HepG2 (cell line): ENCODE measurements around the gene OOSP1. TPM values are rescaled to one million over a fixed set of nuclear protein-coding genes. Genes with fewer than 3 reads are reported as not detected.

Source experiments
- ATAC-seq: fragments of 200-7000 bp; cut with Tn5 transposase; 3 replicates; pipeline ENCODE4 v1.9.1; 2020; ENCODE audit warnings: mild to moderate bottlenecking, moderate library complexity
- BruUV-seq: library from RNA; stranded (reverse); fragments of 400-500 nt; replicated peaks from 2 replicates; lab custom pipeline; 2021; lab: Mats Ljungman, UMichigan
- CTCF ChIA-PET: fragments of 300-600 bp; formaldehyde crosslinking; extraction: SDS; loops from one replicate; lab custom pipeline; 2021; ENCODE audit warnings: low total read pairs, inconsistent platforms, low intra/inter-chr PET ratio; lab: Yijun Ruan, JAX
- POLR2A ChIA-PET: fragments of 350-600 bp; sonication (Branson Sonifier 250); formaldehyde crosslinking; loops from one replicate; lab custom pipeline; 2020; ENCODE audit warnings: antibody characterized with exemption, inconsistent platforms; lab: Yijun Ruan, JAX
- DNase-seq: peaks from one replicate; pipeline ENCODE4 v3.0.0-alpha.2; 2015; ENCODE audit warnings: low spot score
- FAIRE-seq: peaks from 3 replicates; lab custom pipeline; 2011; peaks lifted over from hg19 to GRCh38; lab: Jason Lieb, UNC
- H2AFZ ChIP-seq: one replicate; pipeline ENCODE4 v1.6.1; 2011; ENCODE audit warnings: low read length, inconsistent platforms
- H3K27ac ChIP-seq: fragments of 300-600 bp; 3 replicates; pipeline ENCODE4 v1.8.0; 2011; ENCODE audit warnings: mixed run types, mild to moderate bottlenecking, mixed read lengths, low read length, inconsistent platforms; ENCODE audit not compliant: insufficient read depth; ENCODE audit errors: extremely low read length
- H3K27me3 ChIP-seq, 2 experiments: fragments of 200-600 bp in 1 of 2; 2 replicates in 1 of 2; 3 replicates in 1 of 2; pipeline versions ENCODE4 v1.6.0 to v1.8.0; 2011; ENCODE audit warnings: low read length in 2 of 2, mild to moderate bottlenecking in 2 of 2, moderate library complexity in 2 of 2, inconsistent platforms in 1 of 2; ENCODE audit not compliant: insufficient read depth in 2 of 2, control insufficient read depth in 1 of 2
- H3K36me3 ChIP-seq, 2 experiments: fragments of 200-600 bp in 1 of 2; replicated peaks in 1 of 2; 2 replicates in 1 of 2; 3 replicates in 1 of 2; pipeline versions ENCODE4 v1.5.1 to v1.8.0; 2011; ENCODE audit warnings: low read length in 2 of 2, inconsistent platforms in 1 of 2; ENCODE audit not compliant: insufficient read depth in 2 of 2, control insufficient read depth in 1 of 2
- H3K4me1 ChIP-seq: 2 replicates; pipeline ENCODE4 v1.5.1; 2012; ENCODE audit warnings: low read length, inconsistent platforms; ENCODE audit not compliant: insufficient read depth
- H3K4me2 ChIP-seq: 2 replicates; pipeline ENCODE4 v1.6.0; 2011; ENCODE audit warnings: low read depth, low read length, inconsistent platforms
- H3K4me3 ChIP-seq, 3 experiments: fragments of 200-600 bp in 1 of 3; sonication (generic), shearing (Covaris generic) in 1 of 3; replicated peaks in 1 of 3; 2 replicates each; pipeline ENCODE4 v1.5.1; 2011 to 2016; ENCODE audit warnings: low read length in 3 of 3, inconsistent platforms in 2 of 3, low read depth in 2 of 3, mild to moderate bottlenecking in 2 of 3, control low read depth in 1 of 3, mixed read lengths in 1 of 3; ENCODE audit not compliant: insufficient read depth in 1 of 3
- H3K79me2 ChIP-seq: one replicate; pipeline ENCODE4 v1.6.1; 2011; ENCODE audit warnings: low read length, inconsistent platforms; ENCODE audit not compliant: insufficient read depth
- H3K9ac ChIP-seq: 2 replicates; pipeline ENCODE4 v1.6.0; 2011; ENCODE audit warnings: mild to moderate bottlenecking, low read depth, low read length, inconsistent platforms; ENCODE audit not compliant: insufficient read depth
- H3K9me3 ChIP-seq: 2 replicates; pipeline ENCODE4 v1.5.1; 2012; ENCODE audit warnings: mild to moderate bottlenecking, low read length
- H4K20me1 ChIP-seq: 2 replicates; pipeline ENCODE4 v1.6.0; 2011; ENCODE audit warnings: inconsistent platforms, mild to moderate bottlenecking, low read length, moderate library complexity; ENCODE audit not compliant: insufficient read depth
- ARID3A ChIP-seq: IDR thresholded peaks from 2 replicates; pipeline ENCODE4 v1.6.1; 2012; ENCODE audit warnings: low read depth, low read length, improper control_type of control experiment
- CTCF ChIP-seq: sonication (generic); formaldehyde crosslinking; IDR thresholded peaks from 2 replicates; pipeline ENCODE4 v1.5.0; 2020; ENCODE audit warnings: mild to moderate bottlenecking, missing genetic modification reagents, moderate library complexity
- SETDB1 ChIP-seq: sonication (generic); formaldehyde crosslinking; IDR thresholded peaks from 2 replicates; pipeline ENCODE4 v1.5.1; 2020; ENCODE audit warnings: missing genetic modification reagents, mild to moderate bottlenecking, borderline replicate concordance
- STAG1 ChIP-seq: sonication (generic); formaldehyde crosslinking; IDR thresholded peaks from 2 replicates; pipeline ENCODE4 v1.4.0; 2020; ENCODE audit warnings: missing genetic modification reagents
- ZBED4 ChIP-seq: sonication (generic); formaldehyde crosslinking; IDR thresholded peaks from 2 replicates; pipeline ENCODE4 v1.4.0; 2020; ENCODE audit warnings: missing genetic modification reagents, borderline replicate concordance
- ZKSCAN5 ChIP-seq: sonication (generic); formaldehyde crosslinking; IDR thresholded peaks from 2 replicates; pipeline ENCODE4 v1.5.1; 2020; ENCODE audit warnings: mild to moderate bottlenecking, missing genetic modification reagents
- ZNF780A ChIP-seq: sonication (generic); formaldehyde crosslinking; IDR thresholded peaks from 2 replicates; pipeline ENCODE4 v1.8.0; 2022; ENCODE audit warnings: mild to moderate bottlenecking, missing genetic modification reagents, moderate library complexity
- WGBS: methylation state at CpG from one replicate; pipeline ENCODE4 v1.1.6; 2017; ENCODE audit warnings: low lambda C conversion rate; 5-methylcytosine and 5-hydroxymethylcytosine counted together
- in situ Hi-C: cut with HindIII; loops from 2 replicates; pipeline ENCODE4 v1.10.0; 2017; ENCODE audit warnings: low pct_unique_long_range_greater_than_20kb; ENCODE audit not compliant: extremely low pct_ligation_motif_present
- intact Hi-C: fragments of 100-400 bp; cut with micrococcal nuclease; formaldehyde crosslinking; loops from one replicate; pipeline ENCODE4 v1.10.0; 2022; ENCODE audit not compliant: unreplicated experiment
- polyA plus RNA-seq, 8 experiments: library from polyadenylated mRNA; depleted of rRNA in 3 of 8; stranded (reverse) in 7 of 8; unstranded in 1 of 8; fragments of >200 nt; fragmentation: Illumina TruSeq in 4 of 8; extraction: Trizol in 4 of 8; gene quantifications; 2 replicates each; pipeline versions ENCODE4 v1.2.1 to v1.2.3, GENCODE V29; 2011 to 2016; ENCODE audit warnings: low read depth in 4 of 8, missing spikeins in 1 of 8, mixed read lengths in 1 of 8; ENCODE audit not compliant: insufficient read depth in 1 of 8
- total RNA-seq, 5 experiments: library from RNA; depleted of rRNA; stranded (reverse); fragments of >200 nt; fragmentation: Illumina TruSeq; extraction: Trizol; gene quantifications; 2 replicates each; pipeline ENCODE4 v1.2.3, GENCODE V29; 2016; ENCODE audit warnings: low read depth in 1 of 5

The OOSP1 gene
- total and polyA plus RNA-seq, 2 of the 13 experiments (the other 11 are each of a cell fraction or from before 2014, with no cell fraction given) = not detected

GRCh38 chr11:59918987-59919589 lies 19.1 kb upstream of the OOSP1 start:
- no peaks in the 10 kb centered on the region for H3K36me3 ChIP-seq
- no peak overlapping the region for H3K9ac ChIP-seq
- H3K4me2 ChIP-seq = no peak overlapping the region
- ChIA-PET POLR2A (no interaction called here), CTCF (interaction anchor here (0.7 to 1.1 kb wide), 2 partner anchors 95 to 96 kb away, joined by 3 to 5 read pairs; no protein-coding TSS in a partner anchor)
- no TSS peak for BruUV-seq
- peaks cover 28% of the 10 kb centered on the region for H3K9me3 ChIP-seq
- in situ Hi-C loops (no loop called here), intact Hi-C loops (loop anchor here (2.0 kb wide), 1 partner anchor 96 kb away; no protein-coding TSS in a partner anchor)
- ATAC-seq = no peak
- H3K79me2 ChIP-seq = no peaks in the 10 kb centered on the region
- H3K27ac ChIP-seq = no peak overlapping the region
- H3K4me1 ChIP-seq = no peaks in the 10 kb centered on the region
- no peak for TF ChIP-seq ZKSCAN5 (CRISPR knock-in tag)
- peak; percentile 38 for TF ChIP-seq CTCF (CRISPR knock-in tag)
- TF ChIP-seq STAG1 (CRISPR knock-in tag) = peak; percentile 47
- TF ChIP-seq ZNF780A (CRISPR knock-in tag) = no peak
- no peaks in the 10 kb centered on the region; a peak in 1 of 5 replicates for H3K27me3 ChIP-seq
- no peak overlapping the region for H3K4me3 ChIP-seq
- H2AFZ ChIP-seq = no peak overlapping the region
- no peak for FAIRE-seq
- DNase-seq = peak; percentile 18
- 0% methylated on average over 3 of the region's 3 CpGs for WGBS
- no peaks in the 10 kb centered on the region for H4K20me1 ChIP-seq

- no peaks in the 10 kb centered on the region for H3K36me3 ChIP-seq
- no peak overlapping the region for H3K9ac ChIP-seq
- ATAC-seq = no peak
- H3K27ac ChIP-seq = no peak overlapping the region
- H3K4me3 ChIP-seq = no peak overlapping the region
- no peaks in the 10 kb centered on the region for H4K20me1 ChIP-seq
- BruUV-seq = no TSS peak
- no peak for FAIRE-seq
- no peaks in the 10 kb centered on the region for H3K4me1 ChIP-seq
- no peak overlapping the region for H2AFZ ChIP-seq
- whole genome bisulfite sequencing = 38% methylated on average over 6 of the region's 6 CpGs
- no peak overlapping the region for H3K4me2 ChIP-seq
- H3K79me2 ChIP-seq = no peaks in the 10 kb centered on the region
- in situ Hi-C loops (no loop called here), intact Hi-C loops (no loop called here)
- CTCF ChIA-PET = no interaction called here
- H3K27me3 ChIP-seq = no peaks in the 10 kb centered on the region
- DNase-seq = no peak
- H3K9me3 ChIP-seq = peaks cover 34% of the 10 kb centered on the region
- POLR2A ChIA-PET = no interaction called here
- TF ChIP-seq SETDB1 (CRISPR knock-in tag) (0 out of 2 replicates have a peak, but pooled peaks have one; percentile 34), ZBED4 (CRISPR knock-in tag) (no peak), ARID3A (no peak)
Observed at GRCh38 chr11:59923813-59924212, 14.4 kb upstream of the OOSP1 start.
